Adipocyte (in vitro differentiated cells): Measurements from ENCODE around the gene LUC7L3.

Experiments used
- DNase-seq: peaks from one replicate; pipeline ENCODE4 v3.0.0-alpha.2; 2015; ENCODE audit warnings: low read depth
- H3K27me3 ChIP-seq: replicated peaks from 2 replicates; pipeline ENCODE4 v1.7.0; 2013; ENCODE audit warnings: mild to moderate bottlenecking, low read length, moderate library complexity; ENCODE audit not compliant: control insufficient read depth, insufficient read depth
- H3K36me3 ChIP-seq: 2 replicates; pipeline ENCODE4 v1.7.0; 2013; ENCODE audit warnings: low read length, mild to moderate bottlenecking, moderate library complexity; ENCODE audit not compliant: control insufficient read depth, insufficient read depth, severe bottlenecking
- H3K4me1 ChIP-seq: 2 replicates; pipeline ENCODE4 v1.7.0; 2013; ENCODE audit warnings: mild to moderate bottlenecking, low read length, moderate library complexity; ENCODE audit not compliant: control insufficient read depth, insufficient read depth
- H3K4me3 ChIP-seq: 2 replicates; pipeline ENCODE4 v1.7.0; 2013; ENCODE audit warnings: mild to moderate bottlenecking, low read length, moderate library complexity
- H3K9ac ChIP-seq: 2 replicates; pipeline ENCODE4 v1.7.0; 2013; ENCODE audit warnings: mild to moderate bottlenecking, low read length, moderate library complexity
- H3K9me3 ChIP-seq: 2 replicates; pipeline ENCODE4 v1.7.0; 2013; ENCODE audit warnings: mild to moderate bottlenecking, low read length, moderate library complexity; ENCODE audit not compliant: control insufficient read depth

Gene LUC7L3

DNA sequence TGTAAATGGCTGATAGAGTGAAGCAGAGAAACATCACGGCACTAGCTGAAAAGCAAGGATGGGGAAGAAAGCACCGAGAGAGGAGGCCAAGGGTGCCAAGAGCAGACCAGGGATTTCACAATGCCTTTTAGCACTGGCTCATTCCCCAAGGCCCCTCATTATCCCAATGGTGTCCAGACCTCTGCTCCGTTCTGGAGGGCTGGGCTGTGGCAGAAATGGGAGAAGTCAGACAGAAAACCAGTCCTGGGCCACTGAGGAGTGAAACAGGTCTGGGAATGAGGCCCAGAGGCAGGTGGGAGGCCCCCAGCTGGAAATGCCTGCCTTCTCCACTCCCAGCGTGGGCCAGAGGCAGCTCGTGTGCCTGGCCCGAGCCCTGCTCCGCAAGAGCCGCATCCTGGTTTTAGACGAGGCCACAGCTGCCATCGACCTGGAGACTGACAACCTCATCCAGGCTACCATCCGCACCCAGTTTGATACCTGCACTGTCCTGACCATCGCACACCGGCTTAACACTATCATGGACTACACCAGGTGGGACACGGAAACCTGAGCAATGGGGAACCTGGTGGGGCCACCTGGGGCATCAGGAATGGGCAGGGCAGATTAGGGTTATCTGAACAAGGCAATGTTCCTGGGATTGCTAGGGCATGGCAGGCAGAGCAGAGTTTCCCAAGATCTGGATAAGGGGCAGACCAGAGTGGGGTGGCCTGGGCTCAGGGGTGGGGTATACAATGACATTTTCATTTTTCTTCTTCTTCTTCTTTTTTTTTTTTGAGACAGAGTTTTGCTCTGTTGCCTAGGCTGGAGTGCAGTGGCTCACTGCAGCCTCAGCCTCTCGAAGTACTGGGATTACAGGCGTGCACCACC, 32.0 kb upstream of the LUC7L3 start:
- Histone ChIP-seq H3K4me1 (peaks cover 53% of the 10 kb centered on the region), H3K36me3 (peaks cover 9% of the 10 kb centered on the region), H3K4me3 (peak overlapping the region; percentile 8), H3K27me3 (no peaks in the 10 kb centered on the region), H3K9ac (peak overlapping the region; percentile 73), H3K9me3 (no peaks in the 10 kb centered on the region)
- DNase-seq, result peak; percentile 32

DNA sequence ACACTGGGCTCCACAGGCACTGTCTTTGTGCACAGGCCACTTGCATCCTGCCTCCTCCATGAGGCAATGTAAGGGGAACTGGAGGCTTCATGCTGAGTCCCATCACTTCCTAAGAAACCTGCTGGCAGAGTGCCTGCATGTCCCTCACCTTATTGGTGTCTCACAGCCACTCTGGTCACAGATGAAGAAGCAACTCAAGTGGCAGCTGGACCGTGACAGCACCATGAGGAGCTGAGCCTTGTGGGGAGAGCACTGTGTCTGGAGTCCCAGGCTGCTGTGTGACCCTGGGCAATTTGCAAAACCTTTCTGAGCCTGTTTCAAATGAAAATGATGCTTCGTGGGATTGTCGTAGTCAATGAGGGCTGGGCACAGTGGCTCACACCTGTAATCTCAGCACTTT, 31.2 kb upstream of the LUC7L3 start:
- DNase-seq, result no peak
- H3K36me3 ChIP-seq, result peaks cover 17% of the 10 kb centered on the region

DNA sequence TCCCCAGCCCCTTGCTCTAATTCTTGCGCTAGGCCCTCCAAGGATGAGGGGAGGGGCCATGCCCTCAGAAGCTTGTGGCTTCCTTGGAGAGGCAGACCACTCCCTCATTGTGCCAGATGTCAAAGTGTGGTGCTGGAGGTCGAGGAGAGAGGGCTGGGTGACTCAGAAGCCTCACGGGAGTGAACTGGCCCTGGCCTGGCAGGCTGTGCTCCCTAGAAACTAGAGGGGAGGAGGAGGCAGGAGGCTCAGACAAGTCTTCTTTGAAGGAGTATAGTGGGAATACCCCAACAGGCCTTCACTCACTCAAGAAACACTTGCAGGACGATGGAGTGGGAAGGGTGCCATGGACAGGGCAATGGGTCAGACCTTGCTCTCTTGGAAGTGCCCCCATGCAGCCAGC, 30.2 kb upstream of the LUC7L3 start:
- Histone ChIP-seq H3K9me3 (no peaks in the 10 kb centered on the region), H3K9ac (peak overlapping the region; percentile 6), H3K36me3 (peaks cover 22% of the 10 kb centered on the region), H3K27me3 (no peaks in the 10 kb centered on the region), H3K4me3 (no peak overlapping the region), H3K4me1 (peaks cover 70% of the 10 kb centered on the region)
- DNase-seq, result peak; percentile 23

More for the DNA sequence above, 31.2 kb upstream of the LUC7L3 start:
- H3K4me3 ChIP-seq, result no peak overlapping the region
- H3K27me3 ChIP-seq, result no peaks in the 10 kb centered on the region
- H3K9ac ChIP-seq, result no peak overlapping the region
- peaks cover 61% of the 10 kb centered on the region for H3K4me1 ChIP-seq
- no peaks in the 10 kb centered on the region for H3K9me3 ChIP-seq

DNA sequence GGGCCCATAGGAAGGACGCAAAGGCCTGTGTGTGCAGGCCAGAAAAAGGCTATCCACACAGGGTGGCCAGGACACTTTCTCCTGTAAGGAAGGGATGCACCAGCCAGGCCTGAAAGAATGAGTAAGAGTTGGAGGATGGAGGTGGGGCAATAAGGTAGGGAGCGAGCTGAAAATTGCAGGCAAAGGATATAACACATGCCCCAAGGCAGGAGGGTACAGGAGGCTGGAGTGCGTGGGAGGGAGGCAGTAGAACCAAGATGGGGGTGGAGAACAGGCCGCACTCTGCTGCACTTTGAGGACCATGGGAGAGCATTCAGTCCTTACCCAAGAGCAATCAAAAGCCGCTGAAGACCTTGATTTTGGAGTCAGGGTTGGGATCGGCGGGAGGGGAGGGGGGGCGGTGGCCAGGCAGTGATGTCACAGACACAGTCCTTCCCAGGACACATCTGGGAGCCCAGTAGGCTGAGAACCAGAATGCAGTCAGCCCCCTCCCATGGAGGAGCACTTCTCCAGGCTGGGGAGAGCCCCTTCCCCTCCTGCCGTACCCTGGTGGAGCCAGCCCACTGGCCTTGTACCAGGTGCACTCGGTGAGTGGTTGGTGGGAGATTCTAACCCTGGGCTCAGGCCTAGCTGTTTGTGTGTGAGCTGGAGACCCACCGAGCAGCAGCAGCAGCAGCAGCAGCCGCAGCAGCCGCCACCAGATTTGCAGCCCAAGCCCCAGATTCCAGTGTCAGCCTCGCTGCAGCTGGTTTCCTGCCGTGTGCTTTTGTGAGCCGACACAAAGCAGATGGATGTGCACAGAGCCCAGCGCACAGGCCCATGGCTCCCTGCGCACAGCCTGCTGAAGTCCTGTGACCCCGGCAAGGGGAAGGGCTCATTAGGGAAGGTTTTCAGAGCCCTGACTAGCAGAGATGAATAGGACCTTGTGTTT, 29.2 kb upstream of the LUC7L3 start:
- Histone ChIP-seq H3K9ac (peak overlapping the region; percentile 6), H3K36me3 (peaks cover 26% of the 10 kb centered on the region), H3K4me1 (peaks cover 76% of the 10 kb centered on the region), H3K9me3 (no peaks in the 10 kb centered on the region), H3K27me3 (no peaks in the 10 kb centered on the region), H3K4me3 (no peak overlapping the region)
- DNase-seq, result no peak

DNA sequence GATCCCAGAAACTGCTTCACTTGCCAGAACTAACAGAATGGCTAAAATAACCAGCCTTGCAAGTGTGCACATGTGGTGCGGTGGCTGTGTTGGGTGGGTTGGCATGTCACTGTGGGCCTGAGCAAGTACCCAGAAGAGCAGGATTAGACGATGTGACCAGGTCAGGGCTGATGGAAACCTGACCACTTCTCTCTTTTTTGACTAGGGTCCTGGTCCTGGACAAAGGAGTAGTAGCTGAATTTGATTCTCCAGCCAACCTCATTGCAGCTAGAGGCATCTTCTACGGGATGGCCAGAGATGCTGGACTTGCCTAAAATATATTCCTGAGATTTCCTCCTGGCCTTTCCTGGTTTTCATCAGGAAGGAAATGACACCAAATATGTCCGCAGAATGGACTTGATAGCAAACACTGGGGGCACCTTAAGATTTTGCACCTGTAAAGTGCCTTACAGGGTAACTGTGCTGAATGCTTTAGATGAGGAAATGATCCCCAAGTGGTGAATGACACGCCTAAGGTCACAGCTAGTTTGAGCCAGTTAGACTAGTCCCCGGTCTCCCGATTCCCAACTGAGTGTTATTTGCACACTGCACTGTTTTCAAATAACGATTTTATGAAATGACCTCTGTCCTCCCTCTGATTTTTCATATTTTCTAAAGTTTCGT, 28.4 kb upstream of the LUC7L3 start:
- Histone ChIP-seq H3K27me3 (no peaks in the 10 kb centered on the region), H3K4me1 (peaks cover 75% of the 10 kb centered on the region), H3K4me3 (no peak overlapping the region), H3K36me3 (peaks cover 34% of the 10 kb centered on the region), H3K9me3 (no peaks in the 10 kb centered on the region), H3K9ac (no peak overlapping the region)
- DNase-seq, result no peak

DNA sequence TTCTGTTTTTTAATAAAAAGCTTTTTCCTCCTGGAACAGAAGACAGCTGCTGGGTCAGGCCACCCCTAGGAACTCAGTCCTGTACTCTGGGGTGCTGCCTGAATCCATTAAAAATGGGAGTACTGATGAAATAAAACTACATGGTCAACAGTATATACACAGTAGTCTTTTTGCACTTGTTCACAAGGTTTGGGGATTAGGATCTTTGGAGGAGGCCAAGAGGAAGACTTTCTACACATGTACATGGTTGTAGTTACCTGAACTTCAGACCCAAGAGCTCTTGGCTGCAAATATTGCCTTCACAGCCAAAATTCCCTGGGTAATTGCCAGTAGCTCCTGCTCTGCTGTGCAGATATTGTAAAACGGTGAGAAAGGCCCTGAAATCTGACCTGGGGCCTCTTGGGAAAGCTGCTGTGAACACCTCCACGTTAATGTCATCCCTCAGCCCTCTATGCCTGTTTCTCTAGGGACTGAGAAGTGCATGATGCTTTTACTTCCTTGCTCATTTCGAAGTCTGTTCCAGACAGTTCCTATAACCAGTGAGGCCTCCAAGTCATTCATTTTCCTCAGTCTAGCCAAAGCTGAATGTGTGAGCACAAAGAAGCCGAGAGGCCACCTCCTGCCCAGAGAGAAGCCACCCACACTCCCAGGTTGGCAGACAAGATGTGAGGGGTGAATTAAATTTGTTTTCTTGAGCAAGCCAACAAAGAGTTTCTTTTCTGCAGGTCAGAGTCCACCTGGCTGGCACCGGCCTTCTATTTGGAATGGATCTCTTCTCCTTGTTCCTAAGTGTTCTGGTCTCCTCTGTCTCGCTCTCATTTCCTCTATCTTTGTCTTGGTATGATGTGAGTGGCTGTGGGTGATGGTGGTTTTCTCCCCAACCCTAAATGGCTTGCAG, 27.6 kb upstream of the LUC7L3 start:
- Histone ChIP-seq H3K4me1 (peaks cover 68% of the 10 kb centered on the region), H3K4me3 (no peak overlapping the region), H3K27me3 (no peaks in the 10 kb centered on the region), H3K36me3 (peaks cover 42% of the 10 kb centered on the region), H3K9me3 (no peaks in the 10 kb centered on the region), H3K9ac (peak overlapping the region; percentile 39)
- no peak for DNase-seq

DNA sequence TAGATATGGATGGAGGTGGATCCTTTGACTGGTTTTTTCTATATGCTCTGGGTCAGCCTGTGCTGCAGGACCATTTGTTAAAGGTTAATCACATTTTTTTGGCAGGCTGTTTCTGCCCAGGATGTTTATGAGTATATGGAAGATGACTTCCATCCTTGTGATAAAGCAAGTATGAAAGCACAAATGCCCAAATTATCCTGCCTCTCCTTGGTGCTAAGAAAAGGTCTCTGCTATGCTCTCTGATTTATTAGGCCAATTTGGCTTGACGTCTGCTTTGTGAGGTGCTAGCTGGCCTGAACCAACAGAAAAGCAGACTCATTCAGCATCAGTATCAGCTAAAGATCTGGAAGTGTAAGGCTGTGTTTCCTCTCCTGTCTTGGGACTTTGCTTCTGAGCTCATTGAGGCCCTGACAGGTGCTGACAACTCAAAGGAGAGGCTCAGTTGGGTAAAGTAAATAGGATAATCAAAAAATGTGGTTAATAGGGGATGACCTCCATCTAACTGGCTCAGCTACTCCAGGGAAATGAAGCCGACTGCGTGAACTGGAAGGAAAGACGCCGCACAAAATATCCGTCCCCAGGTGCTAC, 26.9 kb upstream of the LUC7L3 start:
- no peak for DNase-seq
- Histone ChIP-seq H3K4me3 (no peak overlapping the region), H3K36me3 (peaks cover 49% of the 10 kb centered on the region)

DNA sequence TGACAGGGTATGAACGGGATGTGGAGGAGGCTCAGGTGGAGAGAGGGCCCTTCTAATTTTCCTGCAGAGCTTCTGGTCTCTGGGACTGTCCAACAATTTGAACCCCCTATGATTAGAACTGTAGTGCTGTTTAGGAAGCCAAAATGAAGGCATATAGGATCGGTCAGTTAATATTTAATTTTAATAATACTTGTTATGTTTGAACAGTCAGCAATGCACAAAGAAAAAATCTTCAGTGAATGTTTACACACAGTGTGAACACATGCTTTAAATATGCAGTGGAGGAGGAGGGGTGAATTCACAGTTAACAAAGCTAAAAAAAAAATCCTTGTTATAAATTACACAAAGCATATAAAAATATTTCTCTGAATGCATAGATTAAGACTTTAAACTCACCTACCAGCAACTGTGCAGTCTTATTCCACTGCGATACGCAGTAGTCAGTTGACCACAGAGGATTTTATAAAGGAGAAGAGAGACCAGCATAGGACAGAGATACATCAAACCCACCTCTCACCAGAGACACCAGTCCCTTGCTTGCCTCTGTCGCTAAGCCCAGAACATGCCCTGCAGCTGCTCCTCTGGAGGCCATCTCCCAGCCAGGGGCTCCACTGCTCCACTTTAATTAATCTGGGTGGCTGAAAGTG, 26.2 kb upstream of the LUC7L3 start:
- Histone ChIP-seq H3K9ac (peak overlapping the region; percentile 56), H3K4me1 (peaks cover 66% of the 10 kb centered on the region), H3K4me3 (no peak overlapping the region), H3K27me3 (no peaks in the 10 kb centered on the region), H3K36me3 (peaks cover 55% of the 10 kb centered on the region), H3K9me3 (no peaks in the 10 kb centered on the region)
- peak; percentile 53 for DNase-seq

More for the DNA sequence above, 26.9 kb upstream of the LUC7L3 start:
- Histone ChIP-seq H3K9ac (peak overlapping the region; percentile 39), H3K9me3 (no peaks in the 10 kb centered on the region), H3K4me1 (peaks cover 66% of the 10 kb centered on the region), H3K27me3 (no peaks in the 10 kb centered on the region)

DNA sequence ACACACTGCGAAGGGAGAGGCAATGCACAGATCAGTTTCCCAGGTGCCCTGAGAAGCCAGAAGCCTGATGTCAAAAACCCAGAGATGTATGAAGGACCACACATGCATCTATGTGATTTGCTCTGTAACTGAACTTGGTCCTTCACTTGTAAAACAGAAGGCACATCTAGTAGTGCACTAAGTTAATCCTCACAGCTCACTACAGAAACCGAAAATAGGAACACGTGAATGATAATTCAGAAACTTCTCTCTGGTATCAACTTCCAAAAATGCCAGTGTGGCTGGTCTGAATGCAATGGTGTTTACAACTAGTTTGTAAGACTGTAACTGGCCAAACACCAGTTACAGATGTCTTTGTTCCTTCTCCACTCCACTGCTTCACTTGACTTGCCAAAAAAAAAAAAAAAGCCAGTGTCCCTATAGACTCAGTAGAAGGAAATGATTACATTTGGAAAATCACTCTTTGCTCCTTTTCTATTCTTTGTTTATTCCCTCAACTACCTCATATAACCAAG, 23.0 kb upstream of the LUC7L3 start:
- peaks cover 59% of the 10 kb centered on the region for H3K4me1 ChIP-seq
- H3K4me3 ChIP-seq, result no peak overlapping the region
- H3K9ac ChIP-seq, result peak overlapping the region; percentile 1
- no peaks in the 10 kb centered on the region for H3K9me3 ChIP-seq
- no peak for DNase-seq
- peaks cover 72% of the 10 kb centered on the region for H3K36me3 ChIP-seq
- no peaks in the 10 kb centered on the region for H3K27me3 ChIP-seq
